Measurements from ENCODE around the gene S1PR3. TPM values are rescaled to one million over a fixed set of nuclear protein-coding genes. Genes with fewer than 3 reads are reported as not detected.

S1PR3 gene
- total and polyA plus RNA-seq, 2 donors (not counting 1 experiment from before 2014, with no cell fraction given), result 20.5 to 23.8 TPM

DNA sequence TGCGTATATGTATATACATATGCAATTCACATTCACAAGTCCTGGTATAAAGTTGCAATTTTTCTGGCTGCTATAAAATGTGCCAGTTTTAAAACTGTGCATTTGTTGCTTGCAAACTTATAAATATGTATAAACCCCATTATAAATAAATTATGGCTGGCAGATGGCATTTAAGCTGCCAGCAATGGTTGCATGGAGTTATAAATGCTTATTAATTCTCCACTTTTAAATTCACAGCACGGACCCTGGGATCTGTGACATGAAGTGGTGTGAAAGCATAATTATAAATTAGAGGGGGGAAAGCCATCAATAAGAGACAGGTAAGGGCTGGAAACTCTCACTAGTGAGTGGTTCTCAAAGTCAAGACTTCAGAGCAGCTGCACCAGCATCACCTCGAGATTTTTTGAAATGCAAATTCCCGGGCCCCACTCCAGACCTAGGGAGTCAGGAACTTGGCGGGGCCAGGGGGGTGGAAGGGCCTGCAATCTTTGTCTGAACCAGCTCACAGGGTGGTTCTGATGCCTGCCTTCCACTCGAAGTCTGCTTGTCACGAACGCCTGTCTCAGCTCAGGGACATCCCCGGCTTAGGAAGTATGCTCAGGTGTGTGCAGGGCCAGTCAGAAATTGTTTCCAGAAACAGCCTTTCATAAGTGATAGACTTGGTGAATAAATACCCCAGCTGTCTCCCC, 16.9 kb downstream of the S1PR3 start:
- Histone ChIP-seq H3K4me2 (ENCODE audit: extremely low read depth, insufficient read depth, low read length) (no peak overlapping the region), H3K9me3 (ENCODE audit: control insufficient read depth, insufficient read depth, low read depth, low read length) (no peaks in the 10 kb centered on the region), H2AFZ (ENCODE audit: low read length) (no peak overlapping the region), H3K79me2 (ENCODE audit: control insufficient read depth, insufficient read depth, low read length) (no peaks in the 10 kb centered on the region), H3K36me3 (ENCODE audit: control insufficient read depth, insufficient read depth, low read length) (no peaks in the 10 kb centered on the region), H4K20me1 (ENCODE audit: control insufficient read depth, extremely low read depth, insufficient read depth, low read length) (no peaks in the 10 kb centered on the region), H3K4me3 (replicated peaks in 1 of 4; ENCODE audit: control extremely low read depth in 1 of 4, insufficient read depth in 1 of 4, low read depth in 3 of 4, low read length in 4 of 4) (no peak overlapping the region), H3K27ac (ENCODE audit: insufficient read depth, low read length) (no peak overlapping the region), H3K4me1 (ENCODE audit: control insufficient read depth, extremely low read depth, insufficient read depth, low read length) (no peaks in the 10 kb centered on the region), H3K9ac (ENCODE audit: insufficient read depth, low read length) (no peak overlapping the region), H3K27me3 (ENCODE audit: control insufficient read depth, insufficient read depth, low read length) (no peaks in the 10 kb centered on the region)
- no peak for DNase-seq (ENCODE audit: low read depth in 2 of 2)
- TF ChIP-seq CTCF (conservative IDR thresholded peaks at IDR 0.05 in 1 of 2, IDR thresholded peaks at IDR 0.05 in 1 of 2; ENCODE audit: low read depth in 1 of 2, low read length in 2 of 2) (no peak), EZH2 (IDR thresholded peaks at IDR 0.05; ENCODE audit: low read length, missing control alignments) (no peak)

- H3K9ac ChIP-seq (ENCODE audit: insufficient read depth, low read length), result no peak overlapping the region
- no peak overlapping the region for H3K27ac ChIP-seq (ENCODE audit: insufficient read depth, low read length)
- no peak overlapping the region for H2AFZ ChIP-seq (ENCODE audit: low read length)
- H3K9me3 ChIP-seq (ENCODE audit: control insufficient read depth, insufficient read depth, low read depth, low read length), result no peaks in the 10 kb centered on the region
- DNase-seq (ENCODE audit: low read depth in 2 of 2), result no peak
- H3K79me2 ChIP-seq (ENCODE audit: control insufficient read depth, insufficient read depth, low read length), result no peaks in the 10 kb centered on the region
- H3K4me1 ChIP-seq (ENCODE audit: control insufficient read depth, extremely low read depth, insufficient read depth, low read length), result no peaks in the 10 kb centered on the region
- H3K4me2 ChIP-seq (ENCODE audit: extremely low read depth, insufficient read depth, low read length), result no peak overlapping the region
- no peaks in the 10 kb centered on the region for H3K36me3 ChIP-seq (ENCODE audit: control insufficient read depth, insufficient read depth, low read length)
- no peak overlapping the region for H3K4me3 ChIP-seq (replicated peaks in 1 of 4; ENCODE audit: control extremely low read depth in 1 of 4, insufficient read depth in 1 of 4, low read depth in 3 of 4, low read length in 4 of 4)
- H3K27me3 ChIP-seq (ENCODE audit: control insufficient read depth, insufficient read depth, low read length), result no peaks in the 10 kb centered on the region
- TF ChIP-seq EZH2 (IDR thresholded peaks at IDR 0.05; ENCODE audit: low read length, missing control alignments) (no peak), CTCF (conservative IDR thresholded peaks at IDR 0.05 in 1 of 2, IDR thresholded peaks at IDR 0.05 in 1 of 2; ENCODE audit: low read depth in 1 of 2, low read length in 2 of 2) (peak; percentile 11 to 35)
- no peaks in the 10 kb centered on the region for H4K20me1 ChIP-seq (ENCODE audit: control insufficient read depth, extremely low read depth, insufficient read depth, low read length)
Observed at GRCh38 chr9:89008744-89009545, 17.7 kb downstream of the S1PR3 start.

DNA sequence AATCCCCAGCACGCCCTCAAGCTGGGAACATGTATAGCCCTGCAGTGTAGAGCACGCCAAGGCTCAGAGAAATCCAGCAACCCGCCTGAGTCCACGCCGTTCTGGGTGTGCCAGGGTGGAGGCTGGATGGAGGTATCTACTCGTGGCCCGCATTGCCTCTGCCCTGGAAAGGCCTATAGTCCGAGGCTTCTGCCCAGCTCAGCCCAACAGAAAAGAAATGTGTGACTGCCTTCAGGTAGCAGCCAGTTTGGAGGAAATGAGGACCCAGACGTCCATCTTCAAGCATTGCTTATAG, 18.2 kb downstream of the S1PR3 start:
- Histone ChIP-seq H3K4me3 (replicated peaks in 1 of 4; ENCODE audit: control extremely low read depth in 1 of 4, insufficient read depth in 1 of 4, low read depth in 3 of 4, low read length in 4 of 4) (no peak overlapping the region), H3K27me3 (ENCODE audit: control insufficient read depth, insufficient read depth, low read length) (no peaks in the 10 kb centered on the region), H3K27ac (ENCODE audit: insufficient read depth, low read length) (no peak overlapping the region), H3K4me1 (ENCODE audit: control insufficient read depth, extremely low read depth, insufficient read depth, low read length) (no peaks in the 10 kb centered on the region), H3K4me2 (ENCODE audit: extremely low read depth, insufficient read depth, low read length) (no peak overlapping the region), H4K20me1 (ENCODE audit: control insufficient read depth, extremely low read depth, insufficient read depth, low read length) (no peaks in the 10 kb centered on the region), H3K36me3 (ENCODE audit: control insufficient read depth, insufficient read depth, low read length) (no peaks in the 10 kb centered on the region), H2AFZ (ENCODE audit: low read length) (no peak overlapping the region), H3K79me2 (ENCODE audit: control insufficient read depth, insufficient read depth, low read length) (no peaks in the 10 kb centered on the region), H3K9ac (ENCODE audit: insufficient read depth, low read length) (no peak overlapping the region), H3K9me3 (ENCODE audit: control insufficient read depth, insufficient read depth, low read depth, low read length) (no peaks in the 10 kb centered on the region)
- DNase-seq (ENCODE audit: low read depth in 2 of 2), result no peak
- no peak for TF ChIP-seq EZH2 (IDR thresholded peaks at IDR 0.05; ENCODE audit: low read length, missing control alignments)
- no peak for TF ChIP-seq CTCF (conservative IDR thresholded peaks at IDR 0.05 in 1 of 2, IDR thresholded peaks at IDR 0.05 in 1 of 2; ENCODE audit: low read depth in 1 of 2, low read length in 2 of 2)
